Cardiac septum (tissue), 1 donor: ENCODE measurements around the gene SURF6. TPM values are rescaled to one million over a fixed set of nuclear protein-coding genes. Genes with fewer than 3 reads are reported as not detected.

Source experiments
- total RNA-seq: library from RNA; stranded (reverse); fragmentation: NEBNext Ultra II Directional; extraction: Animal tissue kit (Norgen Biotek cat#: 25700); gene quantifications from one replicate; pipeline ENCODE4 v1.2.1, GENCODE V29; 2021
- donor health status: DM: no; HTN: no; CAD: no.

Gene SURF6
- total RNA-seq, 1 donor from 2014 or later = 14.2 TPM

Other genes starting within 250 kb of the SURF6 start
- gene RALGDS, start 214.9 kb downstream of the SURF6 start, total RNA-seq = 23.9 TPM
- 4.6 TPM for gene GBGT1, start 172.3 kb downstream of the SURF6 start, total RNA-seq
- gene OBP2B, start 126.9 kb downstream of the SURF6 start, total RNA-seq = not detected
- gene ABO, start 61.0 kb downstream of the SURF6 start, total RNA-seq = 2.0 TPM
- gene MED22, start 11.9 kb upstream of the SURF6 start, total RNA-seq = 20.2 TPM
- 761 TPM for gene RPL7A, start 12.0 kb upstream of the SURF6 start, total RNA-seq
- 58.7 TPM for gene SURF1, start 20.3 kb upstream of the SURF6 start, total RNA-seq
- 12.5 TPM for gene SURF2, start 20.4 kb upstream of the SURF6 start, total RNA-seq
- gene SURF4, start 39.9 kb upstream of the SURF6 start, total RNA-seq = 80.2 TPM
- gene STKLD1, start 40.2 kb upstream of the SURF6 start, total RNA-seq = 0.62 TPM
- gene REXO4, start 81.8 kb upstream of the SURF6 start, total RNA-seq = 12.2 TPM
- 3.3 TPM for gene ADAMTS13, start 86.2 kb upstream of the SURF6 start, total RNA-seq
- 15.0 TPM for gene CACFD1, start 123.8 kb upstream of the SURF6 start, total RNA-seq
- 3.6 TPM for gene SLC2A6, start 142.9 kb upstream of the SURF6 start, total RNA-seq
- not detected for gene MYMK, start 188.8 kb upstream of the SURF6 start, total RNA-seq
- 9.6 TPM for gene ADAMTSL2, start 198.5 kb upstream of the SURF6 start, total RNA-seq